Endometrial microvascular endothelial cells (primary cell): ENCODE measurements around the gene MAP2K7. TPM values are rescaled to one million over a fixed set of nuclear protein-coding genes. Genes with fewer than 3 reads are reported as not detected.
"Not testable (repeated sequence)": the region's sequence is repeated elsewhere in the genome, so short reads cannot be mapped to it uniquely, and the experiment has no call there.

Experiments
- in situ Hi-C: cut with HindIII; loops from 2 replicates; pipeline ENCODE4 v1.10.0; 2017; ENCODE audit warnings: low sequenced_read_pairs, low pct_unique_long_range_greater_than_20kb; ENCODE audit errors: inconsistent ontology term
- total RNA-seq: library from RNA; depleted of rRNA; stranded (reverse); fragments of >200 nt; gene quantifications from one replicate; pipeline ENCODE4 v1.2.3, GENCODE V29; 2015; ENCODE audit errors: inconsistent ontology term

The MAP2K7 gene
- 13.3 TPM for total RNA-seq

DNA sequence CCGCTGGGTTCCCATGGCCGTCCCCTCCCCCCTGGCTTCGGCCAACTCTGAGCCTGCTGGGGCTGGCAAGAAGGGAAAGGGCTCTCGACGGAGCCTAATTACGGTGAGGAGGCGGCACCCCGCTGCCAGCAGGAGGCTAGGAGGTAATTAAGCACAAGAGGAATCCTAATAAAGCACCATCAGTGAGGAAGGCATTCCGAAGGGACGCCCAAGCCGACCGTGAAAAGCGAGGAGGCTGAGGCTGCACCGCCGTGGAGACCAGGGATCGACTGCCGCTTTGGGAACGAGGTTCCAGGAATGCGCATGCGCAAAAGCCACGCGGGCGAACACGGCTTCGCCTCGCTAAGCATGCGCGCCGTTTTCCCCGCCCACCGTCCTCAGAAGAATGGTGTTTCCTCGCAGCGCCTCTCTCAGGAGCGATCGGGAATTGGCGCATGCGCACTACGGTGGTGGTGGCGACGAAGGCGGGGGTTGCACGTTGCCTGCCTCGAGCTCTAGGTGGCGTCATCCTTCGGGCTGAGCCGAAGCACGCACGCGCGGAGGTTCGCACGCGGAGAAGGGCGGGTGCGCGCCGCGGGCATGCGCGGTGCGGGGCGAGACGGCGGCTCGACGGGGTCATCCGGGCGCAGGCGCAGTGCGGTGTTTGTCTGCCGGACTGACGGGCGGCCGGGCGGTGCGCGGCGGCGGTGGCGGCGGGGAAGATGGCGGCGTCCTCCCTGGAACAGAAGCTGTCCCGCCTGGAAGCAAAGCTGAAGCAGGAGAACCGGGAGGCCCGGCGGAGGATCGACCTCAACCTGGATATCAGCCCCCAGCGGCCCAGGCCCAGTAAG, at the start of gene MAP2K7:
MAP2K7 (plus strand) TSS at position 634 of the 830 bp plus-strand sequence; CDS start at position 702, 68 bp downstream.
- in situ Hi-C loops = no loop called here

DNA sequence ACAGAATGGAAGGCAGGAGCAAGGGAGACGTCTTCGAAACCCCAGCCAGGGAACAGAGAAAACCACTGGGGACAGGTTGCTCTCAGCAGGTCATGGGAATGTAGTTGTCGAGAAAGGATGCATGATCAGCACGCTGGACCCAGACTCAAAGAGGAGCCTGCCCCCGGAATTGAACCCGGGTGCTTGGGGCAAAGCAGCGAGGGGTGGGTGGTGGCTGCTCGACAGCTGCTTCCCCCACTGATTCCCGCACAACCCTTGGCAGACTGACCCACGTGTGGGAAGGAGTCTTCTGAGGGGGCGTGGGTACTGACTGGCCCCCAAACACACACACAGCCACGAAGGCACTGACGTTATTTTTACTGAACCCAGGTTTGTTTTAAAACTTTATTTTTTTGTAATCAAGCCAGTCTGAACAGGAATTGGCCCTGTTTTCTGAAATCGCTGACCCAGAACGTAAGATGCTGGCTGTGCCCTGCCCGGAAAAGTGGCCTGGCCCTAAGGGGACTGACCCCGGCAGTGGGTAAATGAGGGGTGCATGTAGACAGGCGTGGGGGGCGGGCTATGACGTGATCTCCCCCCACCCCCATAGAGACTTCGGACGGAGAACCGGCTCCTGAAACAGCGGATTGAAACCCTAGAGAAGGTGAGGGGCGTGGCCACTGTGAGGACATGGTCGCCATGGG, 48.1 kb upstream of the MAP2K7 start:
- in situ Hi-C loops = no loop called here

DNA sequence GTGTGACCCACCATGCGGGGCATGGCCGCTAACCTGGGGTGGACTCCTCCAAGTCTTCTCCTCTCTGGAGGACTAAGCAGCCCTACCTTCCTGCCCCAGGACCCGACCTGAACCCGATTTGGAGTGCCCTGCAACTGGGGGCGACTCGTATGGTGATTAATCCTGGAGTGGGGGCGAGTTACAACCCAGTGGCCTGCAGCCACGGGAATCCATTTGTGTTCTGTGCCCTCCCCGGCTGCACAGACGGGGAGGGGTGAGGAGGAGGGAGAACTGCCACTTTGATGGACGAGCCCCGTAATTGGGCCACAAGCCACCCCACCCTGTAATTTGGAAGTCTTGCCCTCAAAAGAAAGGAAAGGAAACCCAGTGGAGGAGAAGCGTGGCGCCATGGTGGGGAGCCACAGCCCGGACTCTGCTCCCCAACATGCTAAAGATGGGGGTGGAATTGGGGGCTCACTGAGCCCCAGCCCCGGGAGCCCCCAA, 47.5 kb upstream of the MAP2K7 start:
- in situ Hi-C loops = no loop called here

DNA sequence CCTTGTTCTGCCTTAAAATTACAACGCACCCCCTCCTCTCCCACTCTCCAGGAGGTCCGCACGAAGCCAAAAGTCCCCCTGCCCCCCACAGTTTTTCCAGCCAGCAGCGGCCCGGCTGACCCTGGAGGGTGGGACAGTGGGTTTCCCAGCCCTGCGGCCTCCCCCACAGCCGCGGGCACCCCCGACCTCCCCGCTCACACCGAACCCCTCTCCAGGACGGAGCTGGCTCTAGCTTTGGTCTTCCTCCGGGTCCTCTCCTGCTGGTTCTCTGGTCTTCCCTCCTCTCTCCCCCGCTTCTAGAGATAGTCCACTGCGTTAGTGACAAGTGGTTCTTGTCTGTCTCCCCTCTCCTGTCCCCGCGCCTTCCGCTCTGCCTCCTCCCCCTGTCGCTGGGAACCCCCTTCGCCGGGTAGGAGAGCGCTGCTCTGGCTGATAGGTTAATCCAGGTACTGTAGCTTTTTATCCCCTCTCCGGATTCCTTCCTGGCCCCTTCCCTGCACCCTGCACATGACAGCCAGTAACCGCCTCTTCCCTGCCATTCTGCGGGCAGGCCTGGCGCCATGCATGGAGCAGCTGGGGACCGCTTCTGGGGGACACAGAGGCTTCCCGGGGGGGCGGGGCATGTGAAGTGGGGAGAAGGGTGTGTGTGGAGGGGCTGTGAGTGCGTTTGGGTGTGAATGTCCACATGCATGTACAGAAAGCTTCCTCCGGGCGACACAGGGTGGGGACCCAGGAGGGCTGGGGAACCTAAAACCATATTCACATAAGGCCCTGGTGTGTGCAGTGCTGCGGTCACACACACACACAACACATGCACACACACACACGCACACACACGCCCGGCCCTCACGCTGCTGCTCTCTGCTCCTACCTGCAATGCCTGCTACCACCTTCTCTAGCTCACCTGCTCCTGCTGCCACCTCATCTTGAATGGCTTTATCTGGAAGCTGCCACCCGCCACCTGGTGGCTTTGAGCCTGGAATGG, 46.7 kb upstream of the MAP2K7 start:
- in situ Hi-C loops = no loop called here

DNA sequence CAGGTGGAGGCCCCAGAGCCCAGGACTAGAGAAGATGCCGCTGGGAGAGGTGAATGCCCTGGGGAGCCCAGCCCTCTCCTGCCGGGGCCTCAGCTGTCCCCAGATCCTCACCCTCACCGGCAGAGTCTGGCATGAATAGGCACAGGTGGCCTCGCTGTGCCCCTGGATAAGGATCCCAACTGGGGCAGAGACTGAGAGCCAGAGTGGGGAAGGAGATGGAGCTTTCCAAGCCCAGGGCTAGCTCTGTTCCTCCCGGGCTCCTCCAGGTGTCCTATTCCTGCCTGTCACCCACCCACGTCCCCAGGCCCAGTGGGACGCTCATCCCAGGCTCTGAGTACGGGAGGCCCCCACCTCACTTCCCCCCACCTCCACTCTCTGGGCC, 46.0 kb upstream of the MAP2K7 start:
- in situ Hi-C loops = no loop called here

DNA sequence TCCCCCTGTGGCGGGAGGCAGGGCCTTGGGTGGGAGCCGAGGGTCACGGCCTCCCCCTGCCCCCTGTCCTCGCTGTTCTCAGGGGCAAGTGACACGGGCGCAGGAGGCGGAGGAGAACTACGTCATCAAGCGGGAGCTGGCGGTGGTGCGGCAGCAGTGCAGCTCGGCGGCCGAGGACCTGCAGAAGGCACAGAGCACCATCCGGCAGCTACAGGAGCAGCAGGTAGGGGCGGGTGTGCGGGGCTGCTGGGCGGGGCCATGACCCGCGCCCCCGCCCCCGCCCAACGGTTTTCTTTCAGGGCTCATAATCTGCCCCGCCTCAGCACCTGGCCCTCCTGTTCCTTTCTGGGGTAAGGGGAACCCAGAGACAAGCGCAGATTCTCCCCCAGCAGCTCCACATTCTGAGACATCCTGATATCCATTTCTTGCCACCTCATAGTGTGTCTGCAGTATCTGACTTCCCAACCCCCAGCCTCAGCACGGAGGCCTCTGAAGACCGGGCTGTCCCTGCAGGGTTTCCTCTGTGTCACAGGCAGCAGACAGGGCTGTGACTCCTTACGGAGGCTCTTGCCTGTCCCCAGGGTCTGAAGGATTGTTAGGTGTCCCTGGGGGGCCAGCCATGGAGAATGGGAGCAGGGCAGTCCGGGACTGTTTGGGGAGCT, 45.4 kb upstream of the MAP2K7 start:
- in situ Hi-C loops = no loop called here

DNA sequence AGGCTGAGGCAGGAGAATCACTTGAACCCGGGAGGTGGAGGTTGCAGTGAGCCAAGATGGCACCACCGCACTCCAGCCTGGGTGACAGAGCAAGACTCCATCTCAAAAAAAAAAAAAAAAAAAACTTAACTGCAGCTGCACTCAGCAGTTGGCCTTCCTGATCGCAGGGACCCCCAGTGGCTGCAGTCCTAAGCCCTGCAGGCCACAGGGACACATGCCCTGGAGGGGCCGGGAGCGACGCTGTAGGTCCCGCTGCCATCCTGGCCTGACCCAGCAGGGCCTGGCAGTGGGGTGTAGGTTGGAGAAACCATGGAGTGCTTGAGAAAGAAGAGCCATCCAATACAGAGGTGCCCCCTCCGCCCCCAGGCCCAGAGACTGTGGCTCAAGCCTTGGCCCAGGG, 44.6 kb upstream of the MAP2K7 start:
- in situ Hi-C loops = not testable (repeated sequence)

DNA sequence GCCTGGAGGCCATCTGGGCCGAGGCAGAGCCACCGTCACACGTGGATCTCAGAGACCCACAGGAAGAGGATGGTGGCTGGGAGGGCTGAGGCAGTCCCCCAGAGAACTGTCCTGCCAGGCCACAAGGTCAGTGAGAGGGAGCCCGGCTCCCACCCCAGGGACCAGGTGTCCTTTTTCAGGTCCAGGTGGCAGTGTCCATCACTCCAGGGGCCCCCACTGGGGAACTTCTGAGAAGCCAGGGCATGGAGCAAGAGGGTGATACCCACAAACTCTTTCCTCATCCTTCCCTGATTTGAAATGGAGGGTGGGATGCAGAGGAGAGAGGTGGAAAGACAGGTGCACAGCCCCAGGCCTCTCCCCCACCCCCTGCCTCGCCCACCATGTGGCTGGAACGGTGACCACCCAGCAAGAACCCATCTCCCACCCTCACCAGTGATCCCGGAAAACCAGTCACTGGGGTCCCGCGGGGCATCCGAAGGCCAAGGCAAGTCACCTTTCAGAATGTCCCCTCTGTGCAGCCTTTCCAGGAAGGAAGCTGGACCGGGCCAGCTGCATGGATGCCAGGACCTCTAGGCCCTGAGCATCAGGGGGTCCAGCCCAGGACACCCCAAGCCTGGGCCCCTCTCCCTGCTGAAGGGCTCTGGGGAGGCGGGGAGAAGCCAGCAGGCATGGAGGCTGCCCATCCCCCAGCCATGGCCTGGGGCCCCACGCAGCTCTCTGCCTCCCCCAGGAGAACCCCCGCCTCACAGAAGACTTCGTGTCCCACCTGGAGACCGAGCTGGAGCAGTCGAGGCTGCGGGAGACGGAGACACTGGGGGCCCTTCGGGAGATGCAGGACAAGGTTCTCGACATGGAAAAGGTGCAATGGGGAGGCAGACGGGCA, 43.6 kb upstream of the MAP2K7 start:
- in situ Hi-C loops = no loop called here

DNA sequence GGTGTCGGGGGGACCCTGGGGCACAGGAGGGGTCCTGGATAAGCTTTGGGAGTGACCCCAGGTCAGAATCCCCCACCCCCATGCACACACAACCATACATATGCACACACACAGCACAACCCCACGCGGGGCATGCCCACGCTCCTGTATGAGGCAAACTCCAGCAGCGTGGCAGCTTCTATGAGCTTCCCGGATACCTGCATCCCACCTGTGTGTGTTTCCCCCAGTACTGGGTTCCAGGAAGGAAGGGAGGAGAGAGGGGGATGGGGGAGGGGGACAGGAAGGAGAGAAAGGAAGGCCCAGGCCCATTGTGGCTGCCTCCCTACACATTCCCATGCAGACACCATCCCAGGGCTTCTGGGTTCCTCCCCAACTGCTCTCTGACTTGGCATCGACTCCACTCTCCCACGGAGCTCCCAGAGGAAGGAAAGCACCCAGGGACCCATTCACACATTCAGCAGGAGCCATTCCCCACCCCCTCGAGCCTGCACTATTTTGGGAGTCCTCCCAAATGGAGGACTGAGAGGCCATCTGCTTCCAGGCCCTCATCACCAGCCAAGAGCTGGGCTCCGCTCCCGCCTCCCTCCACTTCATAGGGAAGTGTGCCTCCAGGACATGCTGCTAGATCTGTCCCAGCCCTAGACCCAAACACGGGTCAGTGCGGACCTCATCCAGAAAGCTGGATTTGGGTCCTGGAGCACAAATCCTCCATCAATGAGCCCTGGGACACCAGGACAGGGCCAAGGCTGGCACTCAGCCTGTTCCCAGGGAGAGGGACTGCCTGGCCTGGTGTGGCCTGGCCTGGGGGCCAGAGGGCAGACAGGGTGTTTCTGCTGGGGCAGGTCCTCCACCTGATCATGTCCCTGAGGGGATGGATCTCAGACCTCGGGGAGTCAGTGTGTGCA, 42.7 kb upstream of the MAP2K7 start:
- in situ Hi-C loops = no loop called here

DNA sequence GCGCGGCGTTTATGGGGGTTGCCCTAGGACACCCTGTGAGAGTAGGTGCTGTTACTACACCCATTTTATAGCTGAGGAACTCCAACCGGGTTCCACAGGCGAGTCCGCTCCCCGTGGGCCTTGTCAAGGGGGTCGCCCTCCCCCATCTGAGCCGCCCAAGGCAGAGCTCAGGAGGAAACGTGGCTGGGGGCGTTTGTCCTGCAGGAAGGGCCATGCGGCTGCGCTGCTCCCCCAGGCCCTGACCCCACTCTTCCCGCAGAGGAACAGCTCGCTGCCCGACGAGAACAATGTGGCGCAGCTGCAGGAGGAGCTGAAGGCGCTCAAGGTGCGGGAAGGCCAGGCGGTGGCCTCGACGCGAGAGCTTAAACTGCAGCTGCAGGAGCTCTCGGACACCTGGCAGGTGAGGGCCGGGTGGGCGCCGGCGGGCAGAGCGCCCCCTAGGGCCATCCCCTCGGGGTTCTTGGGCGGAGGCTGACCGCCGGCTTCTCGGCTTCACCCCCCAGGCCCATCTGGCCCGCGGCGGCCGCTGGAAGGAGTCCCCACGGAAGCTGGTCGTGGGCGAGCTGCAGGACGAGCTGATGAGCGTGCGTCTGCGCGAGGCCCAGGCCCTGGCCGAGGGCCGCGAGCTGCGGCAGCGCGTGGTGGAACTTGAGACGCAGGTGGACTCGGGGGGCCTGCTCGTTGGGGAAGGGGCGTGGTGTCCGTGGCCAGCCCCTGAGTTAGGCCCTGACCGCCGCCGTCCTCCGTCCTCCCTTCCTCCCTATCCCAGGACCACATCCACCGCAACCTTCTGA, 41.9 kb upstream of the MAP2K7 start:
- in situ Hi-C loops = no loop called here

DNA sequence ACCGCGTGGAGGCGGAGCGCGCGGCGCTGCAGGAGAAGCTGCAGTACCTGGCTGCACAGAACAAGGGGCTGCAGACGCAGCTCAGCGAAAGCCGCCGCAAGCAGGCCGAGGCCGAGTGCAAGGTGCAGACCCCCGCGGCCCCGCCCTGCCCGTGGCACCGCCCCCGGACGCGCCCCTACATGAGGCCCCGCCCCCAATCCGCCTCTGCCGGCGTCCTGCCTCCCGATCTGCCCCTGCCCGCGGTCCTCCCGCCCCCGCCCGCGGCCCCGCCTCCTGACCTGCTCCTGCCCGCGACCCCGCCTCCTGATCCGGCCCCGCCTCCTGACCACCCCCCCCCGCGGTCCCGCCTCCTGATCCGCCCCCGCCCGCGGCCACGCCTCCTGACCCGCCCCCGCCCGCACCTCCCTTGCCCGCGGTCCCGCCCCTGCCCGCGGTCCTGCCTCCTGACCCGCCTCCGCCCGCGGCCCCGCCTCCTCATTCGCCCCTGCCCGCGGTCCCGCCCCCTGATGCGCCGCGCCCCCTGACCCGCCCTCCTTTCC, 41.2 kb upstream of the MAP2K7 start:
- in situ Hi-C loops = no loop called here

DNA sequence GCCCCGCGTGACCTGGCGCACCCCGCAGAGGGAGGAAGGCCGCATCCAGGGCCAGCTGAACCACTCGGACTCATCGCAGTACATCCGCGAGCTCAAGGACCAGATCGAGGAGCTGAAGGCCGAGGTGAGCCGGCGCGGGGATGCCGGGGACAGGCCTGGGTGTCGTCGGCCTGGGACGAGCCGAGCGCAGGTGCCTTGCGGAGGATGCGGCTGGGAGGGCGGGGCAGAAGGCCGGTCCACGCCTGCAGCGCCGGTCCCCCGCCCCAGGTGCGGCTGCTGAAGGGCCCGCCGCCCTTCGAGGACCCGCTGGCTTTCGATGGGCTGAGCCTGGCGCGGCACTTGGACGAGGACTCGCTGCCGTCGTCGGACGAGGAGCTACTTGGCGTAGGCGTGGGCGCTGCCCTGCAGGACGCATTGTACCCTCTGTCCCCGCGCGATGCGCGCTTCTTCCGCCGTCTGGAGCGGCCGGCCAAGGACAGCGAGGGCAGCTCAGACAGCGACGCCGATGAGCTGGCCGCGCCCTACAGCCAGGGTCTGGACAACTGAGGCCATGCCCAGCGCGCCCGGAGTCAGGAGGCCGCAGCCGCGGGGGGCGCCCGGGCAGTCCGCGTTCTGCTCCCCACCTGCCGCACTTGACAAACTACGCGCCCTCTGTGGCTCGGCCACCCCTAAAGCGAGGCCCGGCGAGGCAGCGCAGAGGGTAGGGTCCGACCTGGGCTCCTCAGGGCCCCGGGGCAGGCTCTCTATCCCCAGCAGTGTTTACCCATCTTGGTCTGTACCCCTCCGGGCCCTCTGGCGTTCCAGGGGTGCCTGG, 40.3 kb upstream of the MAP2K7 start:
- in situ Hi-C loops = no loop called here

DNA sequence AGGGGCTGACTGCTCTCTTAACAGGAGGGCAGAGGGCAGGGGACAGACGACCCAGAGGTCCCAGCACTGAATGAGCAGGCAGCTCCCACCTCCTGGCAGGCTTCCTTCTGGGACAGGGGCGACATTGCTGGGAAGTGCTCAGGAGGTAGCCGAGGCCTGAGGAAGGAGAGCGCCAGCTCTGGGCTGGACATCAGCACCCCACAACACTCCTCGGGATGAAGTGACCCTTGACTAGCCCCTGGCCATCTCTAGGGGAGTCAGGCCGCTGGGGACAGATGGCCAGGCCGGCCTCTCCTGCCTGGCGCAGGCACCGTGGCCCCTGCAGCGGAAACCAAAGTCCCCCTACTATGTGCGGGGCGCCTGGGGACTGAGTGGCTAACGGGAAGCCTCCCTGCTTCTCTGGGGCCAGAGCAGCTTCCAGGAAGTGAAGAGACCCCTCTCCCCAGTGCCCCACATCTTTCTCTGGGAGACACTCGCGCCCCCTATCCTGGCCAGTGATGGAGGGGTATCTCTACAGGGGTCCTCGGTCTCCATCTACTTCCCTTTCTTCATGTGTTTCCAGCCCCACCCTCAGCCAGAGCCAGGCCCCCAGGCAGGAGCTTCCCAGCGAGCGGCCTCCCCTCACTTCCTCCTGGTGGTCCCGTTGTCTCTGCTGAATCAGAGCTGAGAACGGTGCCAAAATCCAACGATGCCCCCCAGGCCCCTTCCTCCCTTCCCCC, 39.5 kb upstream of the MAP2K7 start:
- in situ Hi-C loops = no loop called here

DNA sequence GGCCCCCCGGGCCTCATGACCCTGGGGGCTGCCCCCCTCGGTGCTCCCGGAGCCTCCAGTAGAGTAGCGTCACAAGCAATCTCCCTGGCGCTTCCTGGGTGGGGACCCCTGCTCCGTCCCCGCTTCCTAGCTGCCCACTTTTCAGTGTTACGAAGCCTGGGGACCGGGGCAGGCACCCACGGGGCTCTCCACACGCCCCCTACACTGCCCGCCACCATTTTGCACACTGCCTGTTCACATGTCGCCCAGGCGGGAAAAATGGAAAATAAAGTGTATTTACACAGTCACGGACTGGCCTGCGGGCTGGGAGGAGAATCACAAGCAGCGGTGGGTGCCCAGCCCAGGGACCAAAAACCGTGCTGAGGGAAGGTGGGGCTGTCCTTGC, 39.0 kb upstream of the MAP2K7 start:
- in situ Hi-C loops = no loop called here
